ENCODE measurements around the gene TRPV5. TPM values are rescaled to one million over a fixed set of nuclear protein-coding genes. Genes with fewer than 3 reads are reported as not detected.

The TRPV5 gene
- total and polyA plus RNA-seq, 2 of the 8 experiments (the other 6 are each of a cell fraction or from before 2014, with no cell fraction given): 0.03 TPM; not detected in 1

GRCh38 chr7:142923391-142923790 lies 10.2 kb downstream of the TRPV5 start:
- Histone ChIP-seq H3K9me3 (ENCODE audit: insufficient read depth in 2 of 2, low read depth in 1 of 2, low read length in 1 of 2) (no peaks in the 10 kb centered on the region), H3K23me2 (ENCODE audit: low read depth, low read length) (no peaks in the 10 kb centered on the region), H3K27ac (ENCODE audit: low read depth, low read length) (no peak overlapping the region), H4K91ac (replicated peaks; ENCODE audit: insufficient read length, low read length) (no peak overlapping the region), H4K20me1 (replicated peaks in 1 of 2; ENCODE audit: control insufficient read depth in 1 of 2, insufficient read depth in 2 of 2, low read length in 2 of 2) (no peaks in the 10 kb centered on the region), H2BK5ac (ENCODE audit: low read depth, low read length) (no peak overlapping the region), H3K23ac (ENCODE audit: insufficient read length) (no peak overlapping the region), H3K79me2 (ENCODE audit: control insufficient read depth in 1 of 2, insufficient read depth in 2 of 2, low read length in 2 of 2) (no peaks in the 10 kb centered on the region), H3K4me1 (replicated peaks in 1 of 4; ENCODE audit: control insufficient read depth in 3 of 4, insufficient read depth in 4 of 4, low read length in 3 of 4) (no peaks in the 10 kb centered on the region), H3K4ac (replicated peaks; ENCODE audit: insufficient read length, low read depth, low read length) (no peak overlapping the region), H3K36me3 (ENCODE audit: control insufficient read depth in 2 of 4, insufficient read depth in 4 of 4, low read length in 3 of 4) (no peaks in the 10 kb centered on the region), H2BK20ac (ENCODE audit: low read length) (no peak overlapping the region), H2BK12ac (ENCODE audit: low read depth, low read length) (no peak overlapping the region), H4K8ac (ENCODE audit: extremely low read depth, insufficient read depth, low read length) (no peak overlapping the region), H3K27me3 (replicated peaks in 1 of 4; ENCODE audit: control insufficient read depth in 3 of 4, extremely low read depth in 1 of 4, insufficient read depth in 3 of 4, low read length in 3 of 4) (peaks cover 0 to 8% (median 0%) of the 10 kb centered on the region in 4 experiments; a peak in 4 of 7 replicates), H2BK15ac (ENCODE audit: low read length) (no peak overlapping the region), H3K18ac (ENCODE audit: extremely low read depth, low read length) (no peak overlapping the region), H2AFZ (ENCODE audit: low read length) (no peak overlapping the region), H4K5ac (ENCODE audit: insufficient read length, low read depth, low read length) (no peak overlapping the region), H3K79me1 (ENCODE audit: low read depth, low read length) (no peaks in the 10 kb centered on the region), H2AK5ac (ENCODE audit: low read depth, low read length) (no peak overlapping the region), H3K9ac (replicated peaks in 1 of 4; ENCODE audit: extremely low read depth in 1 of 4, low read depth in 3 of 4, low read length in 3 of 4) (no peak overlapping the region), H3K4me2 (ENCODE audit: insufficient read depth in 1 of 2, low read depth in 2 of 2, low read length in 2 of 2) (no peak overlapping the region), H3K56ac (replicated peaks; ENCODE audit: insufficient read length, low read depth, low read length) (no peak overlapping the region), H3K14ac (ENCODE audit: insufficient read length) (no peak overlapping the region), H3K4me3 (ENCODE audit: extremely low read depth in 1 of 4, insufficient read depth in 2 of 4, low read depth in 3 of 4, low read length in 4 of 4) (no peak overlapping the region), H2BK120ac (replicated peaks; ENCODE audit: low read depth, low read length) (no peak overlapping the region)
- DNase-seq (ENCODE audit: low read depth in 1 of 2, low spot score in 2 of 2) (no peak), FAIRE-seq (no peak)
- CTCF ChIA-PET (ENCODE audit: partially characterized antibody): interaction anchor here (0.9 to 2.7 kb wide), 4 partner anchors 8 to 292 kb away, joined by 3 to 12 read pairs (median 4); no protein-coding TSS in a partner anchor
- POLR2A ChIA-PET (ENCODE audit: partially characterized antibody): interaction anchor here (1.0 kb wide), 1 partner anchor 13 kb away, joined by 5 read pairs; no protein-coding TSS in a partner anchor
- WGBS, 2 experiments (ENCODE audit: extremely low coverage in 1 of 2, insufficient coverage in 1 of 2, insufficient read length in 1 of 2, insufficient replicate concordance in 2 of 2, low coverage in 1 of 2, low lambda C conversion rate in 2 of 2, missing lambda C conversion rate in 1 of 2): 50% methylated on average over 2 of the region's 2 CpGs; no CpG with 5 or more reads in 1 of the 2 experiments
- TF ChIP-seq HDAC6 (IDR thresholded peaks at IDR 0.05; ENCODE audit: low read depth, low read length) (no peak), KDM4A (IDR thresholded peaks at IDR 0.05; ENCODE audit: low read depth, low read length, severe bottlenecking) (no peak), CHD2 (IDR thresholded peaks at IDR 0.05; ENCODE audit: low read length) (no peak), CBX5 (IDR thresholded peaks at IDR 0.05; ENCODE audit: low read depth, low read length) (no peak), CBX8 (IDR thresholded peaks at IDR 0.05; ENCODE audit: borderline replicate concordance, low read depth, low read length) (no peak), CTBP2 (IDR thresholded peaks at IDR 0.05; ENCODE audit: borderline replicate concordance, insufficient read depth, insufficient read length, low read length) (no peak), POLR2AphosphoS5 (IDR thresholded peaks at IDR 0.05; ENCODE audit: low read depth, low read length) (no peak), BACH1 (IDR thresholded peaks at IDR 0.05; ENCODE audit: low read length) (no peak), SP4 (IDR thresholded peaks at IDR 0.05; ENCODE audit: low read length) (no peak), SIN3A (conservative IDR thresholded peaks at IDR 0.05 in 1 of 2, IDR thresholded peaks at IDR 0.05 in 1 of 2; ENCODE audit: low read depth in 1 of 2, low read length in 2 of 2) (no peak)

Measured in H1 (cell line).